SKM-1 treated with dmso at 0.1 percent for 144 hours (cell line): ENCODE data around the gene CYBC1.
A peak's percentile ranks its signal among the peaks of the same experiment; 100 is the strongest.
"Not testable (repeated sequence)": the region's sequence is repeated elsewhere in the genome, so short reads cannot be mapped to it uniquely, and the experiment has no call there.

Source experiments
- DNase-seq: peaks from one replicate; lab custom pipeline; 2025; ENCODE audit not compliant: unreplicated experiment; lab: John Stamatoyannopoulos, UW

The CYBC1 gene

DNA sequence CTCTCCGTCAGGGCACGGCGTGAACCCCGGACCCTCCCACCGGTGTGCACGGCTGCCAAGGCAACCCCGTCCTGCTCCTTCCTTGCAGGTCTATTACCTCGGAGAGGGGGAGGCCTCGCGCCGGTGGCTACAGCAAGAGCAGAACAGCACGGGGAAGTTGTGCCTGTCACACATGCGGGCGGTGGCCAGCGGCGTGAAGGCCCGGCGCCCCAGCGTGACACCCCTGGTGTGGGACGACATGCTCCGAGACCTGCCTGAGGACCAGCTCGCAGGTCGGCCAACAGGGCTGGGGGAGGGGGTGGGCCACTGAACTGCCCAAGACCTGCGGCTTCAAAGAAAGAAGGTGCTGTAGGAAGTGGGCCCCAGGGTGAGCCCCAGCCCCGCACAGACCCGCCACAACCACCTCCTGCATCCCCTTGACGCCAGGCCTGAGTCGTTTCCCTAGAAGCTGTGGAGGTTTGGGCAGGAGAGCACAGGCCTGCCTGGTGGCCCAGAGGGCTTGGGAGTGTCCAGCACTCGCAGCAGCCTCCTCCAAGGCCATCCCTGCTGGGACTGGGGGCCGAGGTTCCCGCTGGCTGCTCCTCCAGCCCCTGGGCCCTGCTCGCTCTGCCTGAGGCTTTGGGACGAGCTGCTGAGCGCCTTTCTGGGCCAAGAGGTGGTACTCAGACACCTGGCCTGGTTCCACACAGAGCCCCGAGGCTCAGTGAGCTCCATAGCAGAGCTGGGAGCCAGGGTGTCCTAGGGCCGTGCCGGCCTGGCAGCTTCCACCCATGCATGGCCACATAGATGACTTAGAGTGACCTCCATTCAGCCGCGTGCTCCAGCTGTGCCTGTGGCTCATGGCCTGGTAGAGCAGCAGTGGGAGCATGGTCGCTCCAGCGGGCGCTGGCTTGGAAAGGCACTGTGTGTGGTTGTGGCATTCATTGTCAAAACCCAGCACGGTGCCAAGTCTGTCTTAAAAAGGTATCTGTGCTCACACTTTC, 14.7 kb downstream of the CYBC1 start:
- DNase-seq = no peak

DNA sequence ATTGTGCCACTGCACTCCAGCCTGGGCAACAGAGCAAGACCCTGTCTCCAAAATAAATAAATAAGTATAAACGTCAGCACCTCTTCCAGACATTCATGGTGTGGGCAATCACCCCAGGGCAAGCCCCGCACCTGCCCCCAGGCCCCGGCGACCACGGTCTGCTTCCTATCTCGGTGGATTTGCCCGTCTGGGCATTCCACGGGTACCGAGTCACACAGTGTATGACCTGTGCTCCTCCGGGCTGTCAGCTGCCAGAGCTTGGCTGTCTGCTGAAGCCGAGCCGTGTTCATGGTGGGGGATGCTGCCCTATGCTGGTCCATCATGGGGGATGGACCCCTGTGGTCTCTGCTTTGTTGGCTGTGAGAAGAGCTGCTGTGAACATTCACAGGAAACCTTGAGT, 15.4 kb downstream of the CYBC1 start:
- DNase-seq = no peak

DNA sequence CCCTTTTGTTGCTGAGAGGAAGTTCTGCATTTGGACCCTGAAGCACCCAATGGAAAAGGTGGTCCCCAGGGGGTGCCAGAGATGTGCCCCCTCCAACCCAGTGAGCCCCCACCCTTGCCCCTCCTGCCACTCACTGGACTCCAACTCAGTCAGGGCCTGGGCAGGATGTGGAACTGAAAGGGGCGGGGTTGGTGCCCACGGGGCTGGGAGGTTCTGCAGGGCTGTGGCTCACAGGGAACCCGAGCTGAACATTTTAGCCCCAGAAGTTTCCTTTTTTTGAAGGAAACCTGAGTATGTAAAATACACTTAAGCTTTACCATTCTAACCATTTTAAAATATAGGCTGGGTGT, 16.4 kb downstream of the CYBC1 start:
- no peak for DNase-seq

DNA sequence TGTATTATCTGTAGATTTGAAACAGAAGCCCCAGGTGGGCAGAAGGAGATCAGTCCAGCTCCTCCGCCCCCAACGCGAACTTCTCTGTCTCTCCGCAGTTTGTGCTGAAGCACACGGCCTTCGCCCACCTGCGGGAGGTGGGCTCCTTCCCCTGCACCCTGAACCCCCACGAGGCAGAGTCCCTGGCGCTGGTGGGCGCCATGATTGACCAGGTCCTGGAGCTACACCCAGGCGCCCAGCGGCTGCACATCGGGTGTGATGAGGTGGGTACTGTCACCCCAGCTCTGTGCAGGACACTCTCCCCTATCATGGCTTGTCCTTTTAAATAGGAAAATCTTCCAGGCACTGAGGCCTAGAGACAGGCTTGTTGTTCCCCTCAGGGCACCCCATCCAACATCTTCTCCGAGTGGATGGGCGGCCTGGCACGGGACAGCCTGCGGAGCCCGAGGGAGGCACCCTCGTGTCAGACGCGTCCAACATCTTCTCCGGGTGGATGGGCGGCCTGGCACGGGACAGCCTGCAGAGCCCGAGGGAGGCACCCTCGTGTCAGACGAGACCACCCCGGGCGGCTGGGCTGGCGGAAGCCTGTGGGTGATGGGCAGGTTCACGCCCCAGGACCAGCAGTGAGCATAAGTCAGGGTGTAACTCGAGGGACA, 16.9 kb downstream of the CYBC1 start:
- no peak for DNase-seq

DNA sequence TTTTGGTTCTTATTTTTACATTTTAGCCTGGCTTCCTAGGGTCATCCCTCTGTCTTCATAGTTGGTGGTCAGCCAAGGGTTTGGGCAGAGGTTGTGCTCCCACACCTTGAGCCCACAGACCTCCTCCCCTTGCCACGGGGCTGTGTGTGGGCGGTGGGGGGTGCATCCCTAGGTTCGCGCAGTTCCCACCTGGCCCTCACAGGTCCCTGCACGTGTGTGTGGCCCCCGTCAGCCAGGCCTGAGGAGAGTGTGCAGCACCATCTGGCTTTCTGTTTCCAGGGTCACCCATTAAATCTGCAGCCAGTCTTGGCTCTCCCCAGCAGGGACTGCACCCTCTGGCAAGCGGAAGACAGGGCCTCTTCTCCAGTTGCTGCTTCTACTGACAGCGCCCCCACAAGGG, 18.5 kb downstream of the CYBC1 start:
- DNase-seq = no peak

DNA sequence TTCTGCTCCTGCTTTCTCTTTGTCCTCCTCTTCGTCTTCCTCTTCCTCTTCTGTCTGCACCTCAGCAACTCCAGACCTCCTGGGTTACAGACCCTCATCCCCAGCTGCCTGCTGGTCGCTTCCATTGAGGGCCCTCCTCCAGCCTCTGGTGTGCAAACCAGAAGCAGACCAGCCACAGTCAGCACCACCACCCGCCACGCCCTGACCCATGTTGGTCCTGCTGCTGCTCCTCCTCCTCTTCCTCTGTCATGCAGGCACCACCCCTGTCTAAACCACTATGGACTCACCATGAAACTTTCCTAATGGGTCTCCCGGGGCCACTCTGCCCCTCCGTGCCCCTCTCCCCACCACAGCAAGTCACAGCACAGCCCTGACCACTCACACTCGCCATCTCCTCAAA, 20.7 kb downstream of the CYBC1 start:
- DNase-seq = no peak

DNA sequence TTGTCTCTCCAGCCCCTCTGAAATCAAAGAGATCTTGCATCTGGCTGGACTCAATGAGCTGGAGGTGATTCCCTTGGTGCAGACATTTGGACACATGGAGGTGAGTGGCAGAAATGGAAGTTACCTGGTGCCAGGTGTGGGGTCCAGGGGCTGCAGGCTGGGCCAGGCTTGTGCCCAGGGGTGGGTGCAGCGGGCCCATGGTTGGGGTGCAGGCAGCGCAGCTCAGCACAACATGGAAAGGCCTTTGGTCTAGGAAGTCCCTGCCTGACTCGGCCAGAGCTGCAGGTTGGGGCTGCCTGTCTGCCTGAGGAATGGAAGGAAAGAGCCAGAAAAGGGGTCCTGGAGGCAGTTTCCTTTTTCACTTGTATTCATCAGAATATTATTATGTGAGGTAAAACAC, 22.0 kb downstream of the CYBC1 start:
- no peak for DNase-seq

DNA sequence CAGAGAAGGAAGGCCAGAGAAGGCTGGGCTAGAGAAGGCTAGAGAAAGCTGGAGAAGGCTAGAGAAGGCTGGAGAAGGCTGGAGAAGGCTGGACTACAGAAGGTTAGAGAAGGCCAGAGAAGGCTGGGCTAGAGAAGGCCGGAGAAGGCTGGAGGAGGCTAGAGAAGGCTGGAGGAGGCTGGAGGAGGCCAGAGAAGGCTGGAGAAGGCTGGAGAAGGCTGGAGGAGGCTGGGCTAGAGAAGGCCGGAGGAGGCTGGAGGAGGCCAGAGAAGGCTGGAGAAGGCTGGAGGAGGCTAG, 25.7 kb downstream of the CYBC1 start:
- DNase-seq = no peak

DNA sequence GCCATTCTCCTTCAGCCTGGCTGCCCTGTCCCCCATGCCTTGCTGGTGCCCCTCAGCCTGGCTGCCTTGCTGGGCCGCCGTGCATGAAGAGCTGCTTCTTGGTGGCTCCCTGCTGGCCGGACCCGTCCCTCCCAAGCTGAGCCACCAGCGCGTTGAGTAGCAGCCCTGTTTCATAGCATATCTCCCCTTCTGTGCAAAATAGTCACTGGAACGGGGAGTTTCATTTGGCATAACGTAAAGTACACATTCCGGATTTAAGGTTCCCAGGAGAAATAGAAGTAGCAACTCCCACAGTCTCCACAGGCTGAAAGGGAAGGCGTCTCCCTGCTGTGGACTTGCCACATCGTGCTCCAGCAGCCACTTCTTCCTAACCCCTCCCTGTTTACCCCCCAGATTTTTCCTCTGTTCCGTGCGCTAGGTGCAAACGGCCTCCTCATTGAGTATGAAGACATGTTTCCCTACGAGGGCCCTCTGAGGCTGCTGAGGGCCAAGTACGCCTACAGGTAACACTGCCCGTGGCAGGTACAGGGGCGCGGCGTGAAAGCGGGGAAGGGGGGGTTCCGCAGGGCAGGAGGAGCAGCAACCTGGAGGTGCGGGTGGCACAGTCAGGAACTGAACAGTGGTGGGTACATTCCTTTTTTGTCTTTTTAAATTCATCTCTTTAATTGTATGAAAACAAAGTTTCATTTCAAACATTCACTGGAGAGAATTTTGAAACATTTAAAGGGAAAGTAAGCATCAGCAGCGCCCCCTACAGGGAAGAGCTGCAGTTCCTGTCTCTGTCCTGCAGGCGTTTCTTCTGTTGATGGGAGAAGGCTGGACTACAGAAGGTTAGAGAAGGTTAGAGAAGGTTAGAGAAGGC, 26.3 kb downstream of the CYBC1 start:
- peak; percentile 64 for DNase-seq

DNA sequence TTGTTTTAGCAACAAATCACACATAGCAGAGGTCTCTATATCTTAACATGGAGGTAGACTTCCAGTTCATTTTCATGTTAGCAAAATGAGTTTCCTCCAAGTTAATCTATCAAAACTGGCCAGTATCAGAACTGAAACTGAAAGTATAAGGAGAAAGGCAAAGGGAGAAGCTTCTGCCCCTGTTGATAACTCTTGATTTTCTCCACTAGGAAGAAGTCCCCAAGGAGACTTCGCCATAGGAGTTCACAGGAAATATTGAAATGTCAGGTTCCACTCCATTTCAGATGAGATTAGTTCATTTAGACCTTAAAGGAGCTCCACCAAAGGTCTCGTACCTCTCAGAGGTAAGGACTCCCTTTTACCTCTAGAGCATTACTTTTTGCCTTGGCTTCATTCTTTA, 31.0 kb downstream of the CYBC1 start:
- no peak for DNase-seq

DNA sequence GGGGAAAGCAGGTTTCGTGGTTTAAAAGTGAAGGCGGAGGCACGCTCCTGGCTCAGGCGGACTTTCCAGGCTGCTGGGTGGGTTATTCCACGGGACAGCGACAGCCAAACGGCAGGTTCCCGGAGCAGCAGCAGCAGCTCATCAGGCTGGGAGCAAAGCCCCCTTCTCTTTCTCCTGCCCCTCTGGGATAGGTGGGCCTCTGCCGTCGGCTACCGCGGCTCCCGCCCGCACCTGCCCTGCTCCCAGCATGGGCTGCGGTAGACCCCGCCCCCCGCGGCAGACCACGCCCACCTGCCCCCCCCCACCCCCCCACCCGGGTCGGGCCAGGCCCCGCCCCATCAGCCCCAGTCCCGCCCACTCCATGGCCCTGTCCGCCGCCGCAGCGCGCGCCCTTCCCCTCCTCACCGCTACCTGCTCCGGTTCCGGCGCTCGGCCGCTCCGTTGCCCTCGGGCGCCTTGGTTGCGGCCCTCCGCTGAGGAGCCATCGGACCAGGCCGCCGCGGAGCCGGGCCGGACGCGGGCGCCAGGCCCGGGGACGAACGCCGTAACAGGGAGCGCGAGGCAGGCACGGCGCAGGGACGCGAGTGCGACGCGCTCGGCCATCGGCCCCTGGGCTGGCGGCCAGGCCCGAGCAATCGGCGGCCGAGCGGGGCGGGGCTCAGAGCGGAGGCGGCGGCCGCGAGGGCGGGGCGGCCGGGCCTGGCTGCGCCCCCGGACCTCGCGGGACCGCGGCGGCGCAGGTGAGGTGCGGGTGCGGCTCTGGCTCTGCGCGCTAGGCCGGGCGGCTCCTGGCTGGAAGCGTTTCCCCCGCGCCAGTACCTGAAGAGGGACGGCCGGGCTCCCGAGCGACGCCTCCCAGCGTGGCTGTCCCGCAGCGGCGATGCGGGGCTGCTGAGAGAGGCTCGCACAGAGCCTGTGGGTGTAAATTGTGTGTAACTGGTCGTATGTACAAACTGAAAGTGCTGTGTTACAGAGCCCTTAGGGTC, 32.3 kb downstream of the CYBC1 start, which contains the start of the genes HEXD and OGFOD3:
Gene HEXD, plus strand, starts transcription at position 347 of the 986 bp plus-strand sequence. CDS start 1,453 bp downstream, outside the sequence.
Gene OGFOD3, minus strand, starts transcription at position 586 of the 986 bp plus-strand sequence. Its CDS starts 101 bp downstream, at position 485.
- DNase-seq = peak; percentile 80

DNA sequence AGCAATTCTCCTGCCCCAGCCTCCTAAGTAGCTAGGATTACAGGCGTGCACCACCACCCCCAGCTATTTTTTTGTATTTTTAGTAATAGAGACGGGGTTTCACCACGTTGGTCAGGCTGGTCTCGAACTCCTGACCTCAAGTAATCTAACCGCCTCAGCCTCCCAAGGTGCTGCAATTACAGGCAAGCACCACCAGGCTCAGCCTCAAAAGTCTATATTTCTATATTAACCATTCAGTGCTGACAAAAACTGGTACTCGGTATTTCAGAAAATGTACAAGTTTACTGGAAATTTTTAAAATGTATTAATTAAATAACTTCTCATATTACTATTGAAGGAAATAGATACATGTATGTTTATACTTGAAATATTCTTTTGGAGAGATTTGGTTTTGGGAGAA, 33.8 kb downstream of the CYBC1 start:
- no peak for DNase-seq

DNA sequence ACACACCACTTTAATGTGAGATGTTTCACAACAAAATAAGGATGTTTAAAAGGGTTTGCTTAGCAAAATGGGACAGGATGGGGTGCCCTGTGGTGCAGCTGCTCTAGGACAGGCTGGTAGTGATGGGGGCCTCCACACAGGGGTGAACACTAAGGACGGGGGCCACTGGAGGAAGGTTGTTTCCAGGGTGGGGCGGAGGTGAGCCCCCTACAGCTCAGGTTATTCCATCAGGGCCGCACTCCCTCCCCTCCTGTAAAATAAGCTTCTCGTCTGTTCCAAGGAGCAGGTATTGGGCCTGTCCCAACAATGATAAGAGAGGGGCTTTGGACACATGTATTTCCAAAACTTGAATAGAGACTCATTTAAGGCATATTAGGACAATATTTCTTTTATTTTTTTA, 34.3 kb downstream of the CYBC1 start:
- no peak for DNase-seq

DNA sequence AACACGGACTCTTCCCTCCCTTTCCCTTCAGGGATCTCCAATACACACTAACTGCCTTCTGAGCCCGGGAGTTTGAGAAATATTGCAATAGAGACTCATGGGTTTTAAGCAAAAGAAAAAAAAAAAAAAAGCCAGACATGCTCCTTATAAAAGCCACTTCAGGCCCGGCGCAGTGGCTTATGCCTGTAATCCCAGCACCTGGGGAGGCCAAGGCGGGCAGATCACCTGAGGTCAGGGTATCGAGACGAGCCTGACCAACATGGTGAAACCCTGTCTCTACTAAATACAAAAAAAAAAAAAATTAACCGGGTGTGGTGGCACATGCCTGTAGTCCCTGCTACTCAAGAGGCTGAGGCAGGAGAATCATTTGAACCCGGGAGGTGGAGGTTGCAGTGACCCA, 34.8 kb downstream of the CYBC1 start:
- no peak for DNase-seq

DNA sequence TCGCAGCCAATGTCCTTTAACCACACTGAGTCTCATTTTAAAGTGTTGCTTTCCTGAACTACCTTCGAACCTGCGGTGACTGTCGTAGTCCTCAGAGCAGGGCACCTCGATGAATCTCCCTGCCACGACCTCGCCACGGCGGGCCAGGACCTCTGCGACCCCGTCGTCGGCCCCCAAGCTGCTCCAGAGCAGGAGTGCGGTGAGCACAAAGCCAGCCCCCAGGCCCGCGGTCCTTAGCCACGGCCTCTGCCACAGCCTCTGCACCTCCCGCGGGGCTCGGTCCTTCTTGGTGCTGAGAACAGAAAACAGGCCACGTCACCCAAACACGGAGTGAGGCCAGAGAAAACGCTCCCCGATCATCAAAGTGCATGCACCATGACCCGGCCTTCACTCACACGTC, 35.2 kb downstream of the CYBC1 start:
- DNase-seq = no peak

DNA sequence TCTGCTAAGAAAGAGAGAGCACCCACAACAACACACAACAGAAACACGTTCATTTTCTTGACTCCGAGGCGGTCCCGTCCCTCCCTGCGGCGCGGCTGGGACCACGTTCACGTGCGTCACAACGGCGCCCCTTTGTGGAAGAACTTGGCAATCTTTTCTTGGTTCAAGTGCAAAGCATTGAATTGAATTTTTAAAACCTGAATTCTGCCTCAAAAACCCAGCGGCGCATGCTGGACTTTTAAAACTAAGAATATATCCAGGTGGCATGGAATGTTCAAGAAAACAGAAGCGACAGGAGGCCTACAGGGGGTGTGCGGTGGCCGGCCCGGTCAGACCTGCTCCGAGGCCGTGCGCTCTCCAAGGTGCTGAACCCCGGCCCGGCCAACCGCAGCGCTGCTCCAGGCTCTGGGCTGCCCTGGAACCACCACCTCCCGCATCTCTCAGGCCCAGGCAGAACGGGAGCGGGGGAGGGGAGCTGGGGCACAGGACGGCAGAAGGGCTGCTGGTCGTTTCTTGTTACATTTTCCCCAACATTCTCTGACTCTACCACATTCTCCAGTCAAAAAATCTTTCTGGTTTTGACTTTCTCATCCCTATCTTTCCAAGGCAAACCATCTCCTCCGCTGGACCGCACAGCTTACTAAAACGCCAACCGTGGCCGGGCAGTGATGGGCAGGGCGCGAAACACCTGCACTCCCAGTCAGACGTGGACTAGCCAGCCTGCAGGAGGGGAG, 35.8 kb downstream of the CYBC1 start:
- DNase-seq = no peak

DNA sequence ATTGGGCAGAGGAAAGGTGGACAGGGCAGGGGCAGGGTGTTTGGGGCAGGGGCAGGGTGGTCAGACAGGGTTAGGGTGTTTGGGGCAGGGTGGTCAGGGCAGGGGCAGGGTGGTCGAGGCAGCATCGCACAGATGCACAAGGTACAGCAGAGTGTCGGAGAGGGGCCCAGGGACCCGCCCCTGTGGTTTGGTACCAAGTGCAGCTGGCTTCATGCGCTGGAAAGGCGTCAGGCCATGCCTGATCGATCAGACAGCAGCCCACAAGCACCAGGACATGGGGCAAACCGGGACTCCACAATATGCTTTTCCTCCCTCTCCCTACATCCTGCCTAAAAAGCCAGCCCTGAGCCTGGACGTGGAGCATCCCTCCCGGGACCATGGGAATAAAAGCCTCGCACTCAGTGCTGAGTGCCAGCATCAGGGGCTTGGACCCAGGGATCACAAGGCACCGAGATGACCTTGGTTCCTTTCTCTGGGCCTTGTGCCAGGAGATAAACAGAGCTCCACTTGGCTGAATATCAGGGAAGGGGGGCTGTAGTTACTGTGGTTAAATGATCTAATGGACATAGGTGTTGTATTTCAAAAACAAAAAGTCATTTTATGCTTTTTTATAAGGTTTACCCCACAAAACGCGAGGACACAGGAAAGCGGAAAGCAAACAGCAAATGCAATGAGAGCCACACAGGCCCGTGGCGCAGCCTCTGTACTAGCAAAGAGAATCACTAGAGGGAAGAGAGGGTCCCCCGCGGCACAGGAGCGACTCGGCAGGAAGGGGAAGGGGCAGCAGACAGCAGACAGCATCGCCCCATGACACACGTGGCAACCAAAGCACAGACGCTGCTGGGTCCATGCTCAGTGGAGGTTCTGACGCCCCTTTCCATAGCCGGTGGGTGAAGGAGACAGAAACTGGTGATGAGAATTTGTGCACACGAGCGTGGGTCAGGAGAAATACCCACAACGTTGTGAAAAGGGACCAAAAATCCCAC, 37.7 kb downstream of the CYBC1 start:
- DNase-seq = no peak

DNA sequence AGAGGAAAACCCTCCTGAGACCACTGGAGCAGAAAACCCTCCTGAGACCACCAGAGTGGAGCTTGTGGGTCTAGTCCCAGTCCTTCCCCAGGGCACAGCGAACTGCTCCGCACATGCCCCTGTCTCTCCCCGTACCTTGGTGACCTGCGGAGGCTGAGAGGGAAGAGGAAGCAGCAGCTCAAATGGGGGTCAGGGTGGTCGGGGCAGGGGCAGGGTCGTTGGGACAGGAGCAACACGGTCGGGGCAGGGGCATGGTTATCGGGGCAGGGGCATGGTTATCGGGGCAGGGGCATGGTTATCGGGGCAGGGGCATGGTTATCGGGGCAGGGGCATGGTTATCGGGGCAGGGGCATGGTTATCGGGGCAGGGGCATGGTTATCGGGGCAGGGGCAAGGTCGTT, 38.5 kb downstream of the CYBC1 start:
- DNase-seq = not testable (repeated sequence)
